HG02870 (cell line): ENCODE results near the gene BCL2.

Experiments used
- ATAC-seq: cut with Tn5 transposase; IDR thresholded peaks from one replicate; pipeline ENCODE4 v1.9.1; 2021; ENCODE audit warnings: mild to moderate bottlenecking, moderate library complexity; ENCODE audit not compliant: unreplicated experiment

Gene BCL2

GRCh38 chr18:63329431-63330145, 10.0 kb upstream of the BCL2 start:
- no peak for ATAC-seq

- ATAC-seq, result no peak
Observed at GRCh38 chr18:63326011-63326410, 6.4 kb upstream of the BCL2 start.

- ATAC-seq, result no peak
Observed at GRCh38 chr18:63325086-63325686, 5.6 kb upstream of the BCL2 start.

GRCh38 chr18:63322908-63323634, 3.5 kb upstream of the BCL2 start:
- no peak for ATAC-seq

- no peak for ATAC-seq
Observed at GRCh38 chr18:63322206-63322605, 2.6 kb upstream of the BCL2 start.

- no peak for ATAC-seq
Observed at GRCh38 chr18:63321291-63321690, 1.7 kb upstream of the BCL2 start.

- no peak for ATAC-seq
Observed at GRCh38 chr18:63320975-63321265, 1.4 kb upstream of the BCL2 start.

GRCh38 chr18:63320123-63320974, 780 bp upstream of the BCL2 start:
- ATAC-seq, result peak; percentile 63

DNA sequence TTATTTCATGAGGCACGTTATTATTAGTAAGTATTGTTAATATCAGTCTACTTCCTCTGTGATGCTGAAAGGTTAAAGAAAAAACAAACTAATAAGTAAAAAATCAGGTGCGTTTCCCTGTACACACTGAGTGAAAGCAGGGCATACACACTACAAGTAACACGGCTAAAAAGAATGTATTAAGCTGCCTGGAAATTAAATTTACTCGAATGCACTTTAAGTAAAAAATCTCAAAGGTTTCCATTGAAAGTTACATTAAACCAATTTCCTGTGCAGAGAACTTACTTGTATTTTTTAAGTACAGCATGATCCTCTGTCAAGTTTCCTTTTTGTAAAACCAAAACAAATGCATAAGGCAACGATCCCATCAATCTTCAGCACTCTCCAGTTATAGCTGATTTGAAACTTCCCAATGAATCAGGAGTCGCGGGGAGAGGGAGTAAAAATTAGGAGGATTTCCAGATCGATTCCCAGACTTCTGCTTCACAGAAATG, 633 bp downstream of the BCL2 start:
- no peak for ATAC-seq

- peak; percentile 40 for ATAC-seq
Observed at GRCh38 chr18:63317982-63318888, 1.3 kb downstream of the BCL2 start.

GRCh38 chr18:63317556-63317946, 2.0 kb downstream of the BCL2 start:
- ATAC-seq, result no peak

GRCh38 chr18:63316612-63317555, 2.7 kb downstream of the BCL2 start:
- ATAC-seq, result peak; percentile 15

DNA sequence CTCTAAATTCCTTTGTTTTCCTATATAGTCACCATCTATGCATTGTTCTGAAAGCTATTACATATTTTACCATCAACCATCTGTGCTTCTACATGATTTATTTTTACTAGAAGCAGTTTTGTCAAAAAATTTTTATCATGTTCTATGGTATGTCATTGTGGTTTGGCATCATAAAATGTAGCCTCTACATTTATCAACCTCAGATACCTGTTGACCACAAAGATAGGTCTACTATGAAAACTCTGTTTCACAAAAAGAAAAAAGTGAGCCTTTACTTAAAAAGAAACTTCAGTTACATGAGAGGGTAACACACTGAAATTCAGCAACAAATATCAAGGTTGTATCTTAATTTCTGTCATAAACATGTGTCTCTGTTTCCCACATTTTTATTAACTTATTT, 3.7 kb downstream of the BCL2 start:
- no peak for ATAC-seq

DNA sequence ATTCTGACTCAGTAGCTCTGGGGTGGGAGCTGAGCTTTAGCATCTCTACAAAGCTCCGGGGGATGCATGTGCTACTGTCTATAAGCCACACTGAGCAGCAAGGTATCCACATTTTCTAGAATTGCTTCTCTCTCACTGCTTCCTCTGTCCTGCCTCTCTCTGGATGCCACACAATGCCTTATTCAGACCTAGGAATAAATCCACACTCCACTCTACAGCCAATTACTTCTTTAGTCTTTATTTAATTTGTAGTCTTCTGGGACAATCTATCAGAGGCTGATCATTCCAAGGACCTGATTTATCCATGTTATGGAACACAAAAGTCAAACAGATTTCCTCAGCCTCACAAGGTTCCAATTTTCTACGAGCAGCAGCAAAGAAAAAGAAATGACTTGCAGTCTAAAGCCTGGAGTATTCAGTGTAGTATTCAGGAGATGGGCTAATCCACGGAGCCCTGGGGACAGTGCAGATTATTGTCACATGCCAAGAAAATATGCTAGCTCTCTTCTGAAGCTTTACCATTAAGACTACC, 4.4 kb downstream of the BCL2 start:
- ATAC-seq, result no peak

- no peak for ATAC-seq
Observed at GRCh38 chr18:63314062-63314790, 5.3 kb downstream of the BCL2 start.

- ATAC-seq, result no peak
Observed at GRCh38 chr18:63313396-63313917, 6.1 kb downstream of the BCL2 start.

DNA sequence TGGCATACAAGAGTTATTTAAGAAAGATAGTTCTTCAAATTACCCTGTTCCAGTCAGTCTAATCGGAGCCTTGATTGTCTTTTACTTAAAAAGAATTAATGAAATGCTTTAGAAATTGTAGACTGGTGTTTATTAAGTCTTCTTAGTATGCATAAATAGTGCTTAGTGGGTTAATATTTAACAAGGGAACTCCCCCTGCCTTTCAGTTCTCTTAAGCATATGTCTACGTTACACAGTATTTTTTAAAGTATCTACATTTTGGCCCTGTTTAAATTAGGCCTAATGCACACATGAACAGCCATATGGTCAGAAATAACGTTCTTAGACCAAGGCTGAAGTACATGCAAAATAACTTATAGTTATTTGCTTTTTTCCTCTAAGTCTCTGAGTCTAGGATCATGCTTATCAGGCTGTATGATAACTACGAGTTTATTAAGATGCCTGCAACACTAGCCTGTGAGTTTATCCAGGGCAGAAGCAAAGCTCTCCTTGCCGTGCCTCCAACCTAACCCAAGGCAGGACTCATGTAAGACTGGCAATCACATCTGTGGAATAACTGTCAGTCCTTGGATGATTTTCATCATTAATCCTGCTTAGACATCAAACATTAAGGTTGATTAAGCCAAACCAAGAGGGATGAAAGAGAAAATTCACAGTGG, 6.7 kb downstream of the BCL2 start:
- peak; percentile 33 for ATAC-seq
